GM12878 (cell line): ENCODE results near the gene TSEN54. TPM values are rescaled to one million over a fixed set of nuclear protein-coding genes. Genes with fewer than 3 reads are reported as not detected.

Experiments used
- ATAC-seq: fragments of 200-7000 bp; cut with Tn5 transposase; 3 replicates; pipeline ENCODE4 v1.9.1; 2020; ENCODE audit warnings: mild to moderate bottlenecking, moderate library complexity
- BruUV-seq: library from RNA; stranded (reverse); fragments of 400-500 nt; replicated peaks from 2 replicates; lab custom pipeline; 2021; lab: Mats Ljungman, UMichigan
- CTCF ChIA-PET: fragments of 300-600 bp; sonication (Branson Sonifier 250); formaldehyde crosslinking; extraction: SDS; loops from one replicate; lab custom pipeline; 2021; ENCODE audit warnings: inconsistent platforms; lab: Yijun Ruan, JAX
- POLR2A ChIA-PET: fragments of 350-600 bp; formaldehyde crosslinking; extraction: SDS; loops from one replicate; lab custom pipeline; 2021; ENCODE audit warnings: inconsistent platforms; lab: Charles Lee
- RAD21 ChIA-PET: fragments of 300-600 bp; sonication (Branson Sonifier 250); formaldehyde crosslinking; loops from one replicate; lab custom pipeline; 2023; ENCODE audit warnings: antibody characterized with exemption; ENCODE audit not compliant: unreplicated experiment; lab: Charles Lee
- SMC1A ChIA-PET: fragments of 300-600 bp; sonication (Branson Sonifier 250); formaldehyde crosslinking; loops from one replicate; lab custom pipeline; 2023; ENCODE audit not compliant: unreplicated experiment, uncharacterized antibody; lab: Charles Lee
- DNase-seq: peaks from one replicate; pipeline ENCODE4 v3.0.0-alpha.2; 2011; ENCODE audit warnings: low read depth, low spot score
- FAIRE-seq: peaks from 3 replicates; lab custom pipeline; 2011; peaks lifted over from hg19 to GRCh38; lab: Jason Lieb, UNC
- H2AFZ ChIP-seq: 2 replicates; pipeline ENCODE4 v1.6.0; 2011; ENCODE audit warnings: low read depth, low read length, control low read depth; ENCODE audit not compliant: control insufficient read depth
- H3K27ac ChIP-seq: 2 replicates; pipeline ENCODE4 v1.5.1; 2011; ENCODE audit warnings: control low read depth; ENCODE audit not compliant: control insufficient read depth, insufficient read depth
- H3K27me3 ChIP-seq, 2 experiments: replicated peaks in 1 of 2; 2 replicates each; pipeline versions ENCODE4 v1.6.0 to v1.6.1; 2011; ENCODE audit warnings: low read length in 1 of 2; ENCODE audit not compliant: control insufficient read depth in 2 of 2, insufficient read depth in 2 of 2
- H3K36me3 ChIP-seq, 2 experiments: 2 replicates each; pipeline ENCODE4 v1.5.1; 2011; ENCODE audit warnings: low read length in 1 of 2; ENCODE audit not compliant: control insufficient read depth in 2 of 2, insufficient read depth in 2 of 2
- H3K4me1 ChIP-seq: 2 replicates; pipeline ENCODE4 v1.6.1; 2011; ENCODE audit warnings: mild to moderate bottlenecking, low read length, moderate library complexity, mixed read lengths; ENCODE audit not compliant: control insufficient read depth, insufficient read depth
- H3K4me2 ChIP-seq: 2 replicates; pipeline ENCODE4 v1.6.0; 2011; ENCODE audit warnings: control low read depth; ENCODE audit not compliant: control insufficient read depth, insufficient read depth
- H3K4me3 ChIP-seq: fragments of 200-600 bp; sonication (generic); 2 replicates; pipeline ENCODE4 v1.5.1; 2016
- H3K79me2 ChIP-seq: 2 replicates; pipeline ENCODE4 v1.6.0; 2011; ENCODE audit warnings: low read length; ENCODE audit not compliant: control insufficient read depth, insufficient read depth
- H3K9ac ChIP-seq: 2 replicates; pipeline ENCODE4 v1.8.0; 2011; ENCODE audit warnings: low read length, control low read depth, mixed read lengths; ENCODE audit not compliant: control insufficient read depth, insufficient read depth
- H3K9me3 ChIP-seq: replicated peaks from 3 replicates; pipeline ENCODE4 v1.5.1; 2011; ENCODE audit warnings: mild to moderate bottlenecking, low read length; ENCODE audit not compliant: control insufficient read depth, insufficient read depth
- H4K20me1 ChIP-seq: 2 replicates; pipeline ENCODE4 v1.6.0; 2011; ENCODE audit not compliant: control insufficient read depth, insufficient read depth
- DPF2 ChIP-seq: fragments of 450-650 bp; IDR thresholded peaks from 2 replicates; pipeline ENCODE4 v1.6.1; 2017; ENCODE audit warnings: mild to moderate bottlenecking
- FOXK2 ChIP-seq: fragments of 450-650 bp; IDR thresholded peaks from 2 replicates; pipeline ENCODE4 v1.6.1; 2017; ENCODE audit warnings: mild to moderate bottlenecking, moderate library complexity
- IRF5 ChIP-seq: fragments of 450-650 bp; IDR thresholded peaks from 2 replicates; pipeline ENCODE4 v1.6.1; 2017; ENCODE audit warnings: borderline replicate concordance
- KAT2A ChIP-seq: conservative IDR thresholded peaks from 2 replicates; pipeline ENCODE4 v1.6.1; 2011; ENCODE audit warnings: low read depth, low read length; ENCODE audit not compliant: control insufficient read depth
- NR2F1 ChIP-seq: fragments of 450-650 bp; conservative IDR thresholded peaks from 2 replicates; pipeline ENCODE4 v1.6.1; 2017; ENCODE audit warnings: mild to moderate bottlenecking
- PAX8 ChIP-seq: fragments of 450-650 bp; IDR thresholded peaks from 2 replicates; pipeline ENCODE4 v1.6.1; 2017; ENCODE audit warnings: mild to moderate bottlenecking, moderate library complexity
- POU2F2 ChIP-seq: IDR thresholded peaks from 3 replicates; pipeline ENCODE4 v1.6.1; 2011; ENCODE audit warnings: low read depth, mild to moderate bottlenecking, low read length, borderline replicate concordance
- RAD21 ChIP-seq: IDR thresholded peaks from 2 replicates; pipeline ENCODE4 v1.6.1; 2011; ENCODE audit warnings: mild to moderate bottlenecking, low read depth, low read length, moderate library complexity; ENCODE audit not compliant: insufficient read depth
- RAD51 ChIP-seq: fragments of 450-650 bp; IDR thresholded peaks from 2 replicates; pipeline ENCODE4 v1.6.1; 2016; ENCODE audit warnings: moderate library complexity, mild to moderate bottlenecking, inconsistent platforms
- RCOR1 ChIP-seq: conservative IDR thresholded peaks from 2 replicates; pipeline ENCODE4 v1.6.1; 2012; ENCODE audit warnings: low read depth, low read length, improper control_type of control experiment
- ZBTB4 ChIP-seq: fragments of 450-650 bp; formaldehyde crosslinking; IDR thresholded peaks from 2 replicates; pipeline ENCODE4 v1.4.0; 2022; ENCODE audit warnings: mild to moderate bottlenecking, moderate library complexity
- WGBS: methylation state at CpG from one replicate; pipeline ENCODE4 v1.1.6; 2016; ENCODE audit warnings: low lambda C conversion rate; ENCODE audit not compliant: insufficient replicate concordance, insufficient coverage; ENCODE audit errors: missing lambda C conversion rate; 5-methylcytosine and 5-hydroxymethylcytosine counted together
- in situ Hi-C: fragments of 300-500 bp; cut with MboI; formaldehyde crosslinking; loops from 9 replicates; pipeline ENCODE4 v1.14.3; 2018; ENCODE audit warnings: mixed read lengths
- intact Hi-C: fragments of 100-400 bp; cut with micrococcal nuclease; formaldehyde crosslinking; loops from one replicate; pipeline ENCODE4 v1.14.2; 2022; ENCODE audit not compliant: unreplicated experiment
- polyA plus RNA-seq, 11 experiments: library from polyadenylated mRNA; depleted of rRNA in 4 of 11; unstranded in 6 of 11; stranded (reverse) in 5 of 11; fragments of >200 nt; fragmentation: Nextera tagmentation in 4 of 11; fragmentation: Illumina TruSeq in 1 of 11; extraction: Ambion mirVana in 4 of 11; extraction: Trizol in 1 of 11; gene quantifications; 1 replicate in 1 of 11; 2 replicates in 10 of 11; pipeline versions ENCODE4 v1.2.1 to v1.2.3, GENCODE V29; 2011 to 2016; ENCODE audit warnings: inconsistent platforms in 2 of 11, missing spikeins in 2 of 11, low read depth in 1 of 11
- total RNA-seq, 4 experiments: library from RNA; depleted of rRNA in 3 of 4; stranded (reverse); fragments of >200 nt in 3 of 4; fragmentation: Illumina TruSeq in 1 of 4; extraction: Trizol in 1 of 4; gene quantifications; 2 replicates each; pipeline versions ENCODE4 v1.2.1 to v1.2.3, GENCODE V29; 2013 to 2021
- TF ChIP-seq, protein P1 (sequence below): fragments of 450-650 bp; IDR thresholded peaks from 2 replicates; pipeline ENCODE4 v1.6.1; 2016; ENCODE audit warnings: mild to moderate bottlenecking
- TF ChIP-seq, protein P2 (sequence below): fragments of 150-350 bp; IDR thresholded peaks from 2 replicates; pipeline ENCODE4 v1.6.1; 2014; ENCODE audit warnings: mild to moderate bottlenecking, low read depth, low read length

The TSEN54 gene
- total and polyA plus RNA-seq, 10 of the 15 experiments (the other 5 are each of a cell fraction or from before 2014, with no cell fraction given), result 7.1 to 48.0 (median 41.1) TPM

DNA sequence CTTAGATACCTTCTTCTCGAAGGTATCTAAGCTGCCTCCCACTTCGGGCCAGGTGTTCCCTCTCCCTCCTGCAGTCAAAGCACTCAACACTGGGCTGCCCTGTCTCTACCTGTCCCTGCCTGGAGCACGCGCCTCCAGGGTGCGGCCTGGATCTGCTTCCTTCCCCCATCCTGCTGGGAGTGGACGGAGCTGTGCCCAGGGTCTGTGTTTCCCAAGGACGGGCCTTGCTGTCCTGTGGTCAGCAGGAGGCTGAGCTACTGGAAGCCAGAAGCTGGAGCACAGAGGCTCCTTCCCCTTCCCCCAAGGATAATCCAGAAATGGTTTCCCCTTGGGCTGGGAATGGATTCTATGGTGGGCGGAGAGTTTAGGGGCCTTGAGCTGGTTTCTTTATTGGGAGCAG, 25.9 kb downstream of the TSEN54 start:
- intact Hi-C loops (no loop called here), in situ Hi-C loops (no loop called here)
- Histone ChIP-seq H3K4me2 (no peak overlapping the region), H3K79me2 (no peaks in the 10 kb centered on the region), H3K4me3 (no peak overlapping the region), H2AFZ (no peak overlapping the region), H4K20me1 (no peaks in the 10 kb centered on the region), H3K9ac (no peak overlapping the region), H3K4me1 (no peaks in the 10 kb centered on the region), H3K36me3 (no peaks in the 10 kb centered on the region), H3K27ac (no peak overlapping the region), H3K9me3 (no peaks in the 10 kb centered on the region), H3K27me3 (no peaks in the 10 kb centered on the region)
- DNase-seq, result no peak
- POLR2A ChIA-PET, result no interaction called here
- CTCF ChIA-PET, result interaction anchor here (0.6 to 1.1 kb wide), 3 partner anchors 25 to 370 kb away, joined by 3 read pairs; no protein-coding TSS in a partner anchor
- ATAC-seq, result no peak
- BruUV-seq, result no TSS peak
- RAD21 ChIA-PET, result interaction anchor here (1.3 to 1.7 kb wide), 2 partner anchors 8 to 26 kb away, joined by 4 read pairs; partner anchors contain the start of gene TSEN54
- 70% methylated on average over 8 of the region's 8 CpGs for WGBS
- FAIRE-seq, result no peak
- SMC1A ChIA-PET, result interaction anchor here (1.2 kb wide), 1 partner anchor 11 kb away, joined by 3 read pairs; no protein-coding TSS in a partner anchor
- TF ChIP-seq, protein P1, sequence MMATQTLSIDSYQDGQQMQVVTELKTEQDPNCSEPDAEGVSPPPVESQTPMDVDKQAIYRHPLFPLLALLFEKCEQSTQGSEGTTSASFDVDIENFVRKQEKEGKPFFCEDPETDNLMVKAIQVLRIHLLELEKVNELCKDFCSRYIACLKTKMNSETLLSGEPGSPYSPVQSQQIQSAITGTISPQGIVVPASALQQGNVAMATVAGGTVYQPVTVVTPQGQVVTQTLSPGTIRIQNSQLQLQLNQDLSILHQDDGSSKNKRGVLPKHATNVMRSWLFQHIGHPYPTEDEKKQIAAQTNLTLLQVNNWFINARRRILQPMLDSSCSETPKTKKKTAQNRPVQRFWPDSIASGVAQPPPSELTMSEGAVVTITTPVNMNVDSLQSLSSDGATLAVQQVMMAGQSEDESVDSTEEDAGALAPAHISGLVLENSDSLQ, result no peak
- TF ChIP-seq KAT2A (no peak), RAD21 (no peak), DPF2 (no peak), RAD51 (no peak), FOXK2 (no peak), RCOR1 (no peak), ZBTB4 (CRISPR knock-in tag) (no peak), PAX8 (no peak), NR2F1 (no peak), POU2F2 (no peak), IRF5 (no peak)
- TF ChIP-seq, protein P2, sequence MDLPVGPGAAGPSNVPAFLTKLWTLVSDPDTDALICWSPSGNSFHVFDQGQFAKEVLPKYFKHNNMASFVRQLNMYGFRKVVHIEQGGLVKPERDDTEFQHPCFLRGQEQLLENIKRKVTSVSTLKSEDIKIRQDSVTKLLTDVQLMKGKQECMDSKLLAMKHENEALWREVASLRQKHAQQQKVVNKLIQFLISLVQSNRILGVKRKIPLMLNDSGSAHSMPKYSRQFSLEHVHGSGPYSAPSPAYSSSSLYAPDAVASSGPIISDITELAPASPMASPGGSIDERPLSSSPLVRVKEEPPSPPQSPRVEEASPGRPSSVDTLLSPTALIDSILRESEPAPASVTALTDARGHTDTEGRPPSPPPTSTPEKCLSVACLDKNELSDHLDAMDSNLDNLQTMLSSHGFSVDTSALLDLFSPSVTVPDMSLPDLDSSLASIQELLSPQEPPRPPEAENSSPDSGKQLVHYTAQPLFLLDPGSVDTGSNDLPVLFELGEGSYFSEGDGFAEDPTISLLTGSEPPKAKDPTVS, result no peak
